Neutrophil (primary cell): ENCODE measurements around the gene HAAO.

Source experiments
- H3K27ac ChIP-seq: fragments of 200-600 bp; sonication (generic); 2 replicates; pipeline ENCODE4 v1.5.1; 2016; ENCODE audit warnings: mild to moderate bottlenecking, moderate library complexity
- H3K27me3 ChIP-seq: fragments of 200-600 bp; sonication (generic); 2 replicates; pipeline ENCODE4 v1.6.0; 2016; ENCODE audit warnings: mild to moderate bottlenecking
- H3K36me3 ChIP-seq: fragments of 200-600 bp; sonication (generic); 2 replicates; pipeline ENCODE4 v1.5.1; 2017
- H3K4me1 ChIP-seq, 2 experiments: fragments of 200-600 bp in 1 of 2; sonication (generic) in 1 of 2; 1 replicate in 1 of 2; 2 replicates in 1 of 2; pipeline versions ENCODE4 v1.5.1 to v1.6.1; 2013 to 2016; ENCODE audit warnings: low read depth in 1 of 2, low read length in 1 of 2, mild to moderate bottlenecking in 1 of 2, moderate library complexity in 1 of 2; ENCODE audit not compliant: control insufficient read depth in 1 of 2, insufficient read depth in 1 of 2
- H3K4me3 ChIP-seq, 2 experiments: fragments of 200-600 bp in 1 of 2; sonication (generic) in 1 of 2; 1 replicate in 1 of 2; 2 replicates in 1 of 2; pipeline ENCODE4 v1.5.1; 2013 to 2016; ENCODE audit warnings: low read depth in 1 of 2, low read length in 1 of 2, mild to moderate bottlenecking in 1 of 2, moderate library complexity in 1 of 2
- H3K9me3 ChIP-seq: fragments of 200-600 bp; sonication (generic); 2 replicates; pipeline ENCODE4 v1.5.1; 2016
- TF ChIP-seq, protein P1 (sequence below): fragments of 200-600 bp; sonication (generic); IDR thresholded peaks from 2 replicates; pipeline ENCODE4 v1.5.1; 2016; ENCODE audit warnings: antibody characterized with exemption

The HAAO gene

DNA sequence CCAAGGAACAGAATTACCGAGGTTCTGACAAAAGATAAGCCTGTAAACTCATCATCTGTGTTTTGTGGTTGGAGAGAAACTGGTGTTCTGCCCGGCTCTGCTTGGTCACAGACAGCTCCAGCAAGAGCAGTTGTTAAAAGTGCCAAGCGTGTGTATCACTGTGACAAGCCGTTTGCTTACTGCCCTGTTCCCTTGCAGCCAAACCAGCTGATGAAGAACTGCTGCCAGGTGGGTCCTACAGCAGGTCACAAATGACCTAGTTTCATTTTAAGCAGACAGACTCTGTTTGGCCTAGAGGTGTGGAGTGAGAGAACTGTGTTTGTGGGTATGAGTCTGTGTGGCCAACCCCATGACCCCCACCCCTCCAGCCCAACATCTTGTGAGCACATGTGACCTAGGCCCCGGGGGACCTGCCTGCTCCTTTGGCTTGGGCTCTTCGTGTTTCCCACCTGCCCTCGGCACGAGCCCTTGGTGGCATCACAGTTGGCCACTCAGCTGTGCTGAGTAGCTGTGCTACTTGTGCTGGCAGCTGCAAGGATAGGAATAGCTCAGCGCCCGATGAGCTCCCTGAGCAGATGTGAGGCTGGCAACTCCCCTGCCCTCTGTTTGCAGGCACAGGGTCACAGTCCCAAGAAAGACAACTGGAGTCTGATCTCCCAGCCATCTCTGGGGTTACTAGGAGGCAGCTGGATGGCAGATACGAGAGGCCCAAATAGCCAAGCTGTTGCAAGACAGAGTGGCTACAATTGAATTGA is 38.2 kb downstream of the HAAO start:
- TF ChIP-seq, protein P1, sequence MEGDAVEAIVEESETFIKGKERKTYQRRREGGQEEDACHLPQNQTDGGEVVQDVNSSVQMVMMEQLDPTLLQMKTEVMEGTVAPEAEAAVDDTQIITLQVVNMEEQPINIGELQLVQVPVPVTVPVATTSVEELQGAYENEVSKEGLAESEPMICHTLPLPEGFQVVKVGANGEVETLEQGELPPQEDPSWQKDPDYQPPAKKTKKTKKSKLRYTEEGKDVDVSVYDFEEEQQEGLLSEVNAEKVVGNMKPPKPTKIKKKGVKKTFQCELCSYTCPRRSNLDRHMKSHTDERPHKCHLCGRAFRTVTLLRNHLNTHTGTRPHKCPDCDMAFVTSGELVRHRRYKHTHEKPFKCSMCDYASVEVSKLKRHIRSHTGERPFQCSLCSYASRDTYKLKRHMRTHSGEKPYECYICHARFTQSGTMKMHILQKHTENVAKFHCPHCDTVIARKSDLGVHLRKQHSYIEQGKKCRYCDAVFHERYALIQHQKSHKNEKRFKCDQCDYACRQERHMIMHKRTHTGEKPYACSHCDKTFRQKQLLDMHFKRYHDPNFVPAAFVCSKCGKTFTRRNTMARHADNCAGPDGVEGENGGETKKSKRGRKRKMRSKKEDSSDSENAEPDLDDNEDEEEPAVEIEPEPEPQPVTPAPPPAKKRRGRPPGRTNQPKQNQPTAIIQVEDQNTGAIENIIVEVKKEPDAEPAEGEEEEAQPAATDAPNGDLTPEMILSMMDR = no peak
- Histone ChIP-seq H3K36me3 (no peaks in the 10 kb centered on the region), H3K9me3 (no peaks in the 10 kb centered on the region), H3K4me1 (peaks cover 59 to 63% of the 10 kb centered on the region in 2 experiments), H3K4me3 (no peak overlapping the region), H3K27me3 (no peaks in the 10 kb centered on the region), H3K27ac (peak overlapping the region; percentile 96)

DNA sequence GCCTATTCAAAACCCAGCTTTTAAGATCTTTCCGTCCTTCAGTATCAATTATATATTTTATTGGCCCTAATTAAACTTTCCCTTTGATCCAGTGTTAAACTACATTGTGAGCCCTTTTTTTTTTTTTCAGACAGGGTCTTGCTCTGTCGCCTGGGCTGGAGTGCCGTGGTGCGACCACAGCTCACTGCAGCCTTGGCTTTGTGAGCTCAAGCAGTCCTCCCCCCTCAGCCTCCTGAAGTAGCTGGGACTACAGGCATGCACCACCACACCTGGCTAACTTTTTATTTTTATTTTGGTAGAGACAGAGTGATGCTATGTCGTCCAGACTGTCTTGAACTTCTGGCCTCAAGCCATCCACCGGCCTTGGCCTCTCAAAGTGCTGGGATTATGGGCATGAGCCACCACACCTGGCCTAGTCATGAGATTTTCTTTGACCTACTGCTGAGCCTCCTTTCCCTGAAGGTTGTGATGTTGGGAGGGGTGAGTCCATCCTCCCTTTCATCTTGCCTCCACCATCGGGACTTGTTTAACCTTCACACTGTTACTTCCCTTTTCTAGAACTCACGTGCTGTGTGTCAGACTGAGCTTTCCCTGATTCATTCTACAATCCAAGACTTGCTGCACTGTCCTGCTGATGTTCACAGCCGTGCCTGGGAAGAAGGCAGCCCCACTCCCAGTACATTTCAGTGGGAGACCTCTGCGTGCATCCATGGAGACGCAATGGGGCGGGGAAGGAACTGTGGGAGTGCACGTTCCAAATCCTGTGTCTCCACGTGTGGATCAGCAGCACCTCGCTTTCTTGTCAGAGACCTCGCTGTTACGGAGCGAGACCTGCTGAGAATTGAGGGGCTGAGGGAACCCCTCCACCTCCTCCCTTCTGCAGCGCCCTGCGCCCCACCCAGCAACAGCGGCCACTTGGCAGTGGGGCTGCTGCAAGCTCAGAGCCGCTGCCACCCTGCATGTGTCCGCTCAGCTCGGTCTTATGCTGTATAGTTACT is 39.3 kb downstream of the HAAO start:
- no peaks in the 10 kb centered on the region for H3K36me3 ChIP-seq
- TF ChIP-seq, protein P1 = no peak
- peak overlapping the region; percentile 37 to 60 for H3K4me3 ChIP-seq
- peaks cover 59 to 63% of the 10 kb centered on the region in 2 experiments for H3K4me1 ChIP-seq
- H3K27ac ChIP-seq = peak overlapping the region; percentile 96
- no peaks in the 10 kb centered on the region for H3K9me3 ChIP-seq
- H3K27me3 ChIP-seq = no peaks in the 10 kb centered on the region

DNA sequence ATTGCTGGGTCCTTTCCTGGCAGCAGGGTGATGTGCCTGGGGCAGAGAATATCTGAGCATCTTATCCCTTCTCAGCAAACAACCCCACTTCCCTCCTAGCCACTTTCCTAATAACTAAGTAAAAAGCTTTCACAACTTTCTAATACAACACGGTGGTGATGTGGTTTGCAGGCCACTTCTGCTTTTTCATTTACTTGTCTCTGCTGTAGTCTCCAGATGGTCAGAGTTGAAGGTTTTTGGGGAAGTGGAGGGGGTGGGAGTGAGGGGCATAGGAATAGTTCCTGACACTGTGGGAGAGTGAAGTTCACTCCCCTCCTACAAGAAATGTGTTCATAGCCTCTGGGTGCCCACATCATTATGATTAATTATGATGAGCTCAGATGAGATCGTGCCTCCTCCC is 40.1 kb downstream of the HAAO start:
- peak overlapping the region; percentile 96 for H3K27ac ChIP-seq

DNA sequence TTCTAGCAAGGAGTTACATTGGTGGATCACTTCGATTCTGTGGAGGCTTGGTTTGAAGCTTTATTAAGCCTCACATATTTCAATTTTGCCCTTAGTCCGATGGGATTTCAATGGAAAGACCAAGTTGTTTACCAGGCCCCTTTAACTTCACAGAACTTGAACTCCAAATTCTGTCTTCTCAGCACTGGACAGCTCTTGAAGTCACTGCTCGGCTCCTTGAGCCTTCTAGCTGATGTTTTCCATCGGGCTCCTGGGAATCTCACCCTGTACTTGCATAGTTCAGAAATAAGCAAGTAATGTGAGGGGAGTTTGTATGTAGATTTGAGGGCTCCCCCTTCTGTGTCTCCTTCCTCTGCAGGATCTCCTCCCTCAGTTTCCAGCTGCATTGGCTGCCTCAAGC is 43.5 kb downstream of the HAAO start:
- no peak overlapping the region for H3K4me3 ChIP-seq
- H3K27me3 ChIP-seq = no peaks in the 10 kb centered on the region
- H3K36me3 ChIP-seq = no peaks in the 10 kb centered on the region
- TF ChIP-seq, protein P1 = no peak
- no peak overlapping the region for H3K27ac ChIP-seq
- H3K9me3 ChIP-seq = no peaks in the 10 kb centered on the region
- H3K4me1 ChIP-seq = peaks cover 36 to 38% of the 10 kb centered on the region in 2 experiments

More for the DNA sequence above, 40.1 kb downstream of the HAAO start:
- no peaks in the 10 kb centered on the region for H3K36me3 ChIP-seq
- H3K27me3 ChIP-seq = no peaks in the 10 kb centered on the region
- no peaks in the 10 kb centered on the region for H3K9me3 ChIP-seq
- H3K4me1 ChIP-seq = peaks cover 59 to 63% of the 10 kb centered on the region in 2 experiments
- H3K4me3 ChIP-seq = peak overlapping the region; percentile 37 to 60
- TF ChIP-seq, protein P1 = peak; percentile 39

DNA sequence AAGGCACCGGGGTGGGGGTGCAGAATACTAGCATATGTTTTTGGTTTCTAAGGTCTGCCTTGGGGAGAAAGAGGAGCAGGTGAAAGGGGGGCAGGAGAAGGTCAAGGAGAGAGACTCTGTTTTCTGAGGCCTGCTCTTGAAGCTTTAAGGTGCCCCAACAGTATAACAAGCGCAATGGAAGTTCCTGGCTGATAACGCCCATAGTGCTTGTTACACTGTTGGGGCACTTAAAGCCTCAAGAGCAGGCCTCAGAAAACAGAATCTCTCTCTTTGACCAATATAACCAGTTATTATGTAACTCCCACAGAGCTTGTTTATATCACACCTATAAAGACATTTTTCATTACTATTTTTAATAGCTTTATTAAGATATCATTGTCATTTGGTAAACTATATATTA is 45.0 kb downstream of the HAAO start:
- Histone ChIP-seq H3K27me3 (no peaks in the 10 kb centered on the region), H3K9me3 (no peaks in the 10 kb centered on the region), H3K27ac (no peak overlapping the region), H3K4me3 (no peak overlapping the region), H3K4me1 (peaks cover 21 to 24% of the 10 kb centered on the region in 2 experiments), H3K36me3 (no peaks in the 10 kb centered on the region)
- TF ChIP-seq, protein P1 = no peak
